ENCODE results near the gene TUBA4B.

TUBA4B gene

DNA sequence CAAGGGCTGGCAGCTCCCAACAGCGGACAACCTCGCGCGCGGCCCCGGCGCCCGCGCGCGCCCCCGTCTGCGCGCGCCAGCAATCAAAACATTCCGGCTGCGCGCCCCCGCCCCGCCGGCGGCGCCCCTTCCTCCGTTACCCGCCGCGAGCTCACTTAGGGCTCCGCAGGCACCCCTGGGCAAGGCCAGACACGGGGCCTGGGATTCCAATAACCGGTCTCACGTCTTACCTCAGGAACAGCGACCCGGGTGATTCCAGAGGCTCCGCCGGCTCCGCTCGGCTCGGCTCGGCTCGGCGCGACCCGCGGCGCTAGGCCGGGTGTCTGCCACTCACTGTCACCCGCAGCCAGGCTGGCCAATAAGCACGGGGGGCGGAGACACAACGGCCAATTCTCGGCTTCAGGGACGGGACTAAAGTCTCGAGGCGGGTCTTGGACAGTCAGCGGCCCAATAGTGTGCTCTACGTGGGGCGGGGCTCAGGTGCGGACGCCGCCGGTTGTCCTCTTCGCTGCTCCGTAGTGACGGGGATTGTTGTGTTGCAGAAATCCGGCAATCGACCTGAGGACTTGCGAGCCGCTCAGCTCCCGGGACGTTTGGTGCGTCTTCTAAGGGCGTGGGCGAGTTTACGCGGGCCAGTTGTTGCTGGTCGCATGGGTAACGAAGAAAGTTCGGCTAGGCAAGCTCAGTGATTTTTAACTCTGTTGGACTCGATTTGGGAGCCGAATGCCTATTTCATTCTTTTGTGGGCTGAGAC lies 23.6 kb upstream of the TUBA4B start, which contains the start of the genes ANKZF1 and ATG9A:
Gene ANKZF1, plus strand, starts transcription at position 502 of the 754 bp plus-strand sequence. CDS start 452 bp downstream, outside the sequence.
Gene ATG9A, minus strand, starts transcription at position 332 of the 754 bp plus-strand sequence. CDS start 1,612 bp downstream, outside the sequence.
- TF ChIP-seq, protein P1, sequence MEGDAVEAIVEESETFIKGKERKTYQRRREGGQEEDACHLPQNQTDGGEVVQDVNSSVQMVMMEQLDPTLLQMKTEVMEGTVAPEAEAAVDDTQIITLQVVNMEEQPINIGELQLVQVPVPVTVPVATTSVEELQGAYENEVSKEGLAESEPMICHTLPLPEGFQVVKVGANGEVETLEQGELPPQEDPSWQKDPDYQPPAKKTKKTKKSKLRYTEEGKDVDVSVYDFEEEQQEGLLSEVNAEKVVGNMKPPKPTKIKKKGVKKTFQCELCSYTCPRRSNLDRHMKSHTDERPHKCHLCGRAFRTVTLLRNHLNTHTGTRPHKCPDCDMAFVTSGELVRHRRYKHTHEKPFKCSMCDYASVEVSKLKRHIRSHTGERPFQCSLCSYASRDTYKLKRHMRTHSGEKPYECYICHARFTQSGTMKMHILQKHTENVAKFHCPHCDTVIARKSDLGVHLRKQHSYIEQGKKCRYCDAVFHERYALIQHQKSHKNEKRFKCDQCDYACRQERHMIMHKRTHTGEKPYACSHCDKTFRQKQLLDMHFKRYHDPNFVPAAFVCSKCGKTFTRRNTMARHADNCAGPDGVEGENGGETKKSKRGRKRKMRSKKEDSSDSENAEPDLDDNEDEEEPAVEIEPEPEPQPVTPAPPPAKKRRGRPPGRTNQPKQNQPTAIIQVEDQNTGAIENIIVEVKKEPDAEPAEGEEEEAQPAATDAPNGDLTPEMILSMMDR (IDR thresholded peaks at IDR 0.05) = no peak
- TF ChIP-seq ZFX (IDR thresholded peaks at IDR 0.05; ENCODE audit: borderline replicate concordance) = no peak
- peak within 1 kb of the TSS; percentile 95 for H3K27ac ChIP-seq

DNA sequence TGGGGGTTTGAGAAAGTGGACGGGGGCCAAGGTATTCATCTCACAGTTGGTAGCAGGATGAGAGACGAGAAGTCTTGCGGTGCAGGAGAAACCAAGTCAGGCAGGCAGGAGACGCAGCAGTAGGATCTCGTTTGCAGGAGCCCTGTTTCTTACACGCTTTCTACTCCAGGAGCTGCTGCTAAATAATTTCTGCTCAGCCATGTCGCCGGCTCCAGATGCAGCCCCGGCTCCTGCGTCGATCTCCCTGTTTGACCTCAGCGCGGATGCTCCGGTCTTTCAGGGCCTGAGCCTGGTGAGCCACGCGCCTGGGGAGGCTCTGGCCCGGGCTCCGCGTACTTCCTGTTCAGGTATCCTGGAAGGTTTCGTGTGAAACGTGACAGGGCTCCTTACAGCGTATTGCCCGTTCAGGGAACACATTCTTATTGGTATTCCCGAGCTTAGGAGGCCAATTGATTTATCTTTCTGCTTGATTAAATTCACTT lies 22.9 kb upstream of the TUBA4B start:
- TF ChIP-seq, protein P1 (IDR thresholded peaks at IDR 0.05) = no peak
- TF ChIP-seq ZFX (IDR thresholded peaks at IDR 0.05; ENCODE audit: borderline replicate concordance) = no peak
- H3K27ac ChIP-seq = peak overlapping the region; percentile 95

DNA sequence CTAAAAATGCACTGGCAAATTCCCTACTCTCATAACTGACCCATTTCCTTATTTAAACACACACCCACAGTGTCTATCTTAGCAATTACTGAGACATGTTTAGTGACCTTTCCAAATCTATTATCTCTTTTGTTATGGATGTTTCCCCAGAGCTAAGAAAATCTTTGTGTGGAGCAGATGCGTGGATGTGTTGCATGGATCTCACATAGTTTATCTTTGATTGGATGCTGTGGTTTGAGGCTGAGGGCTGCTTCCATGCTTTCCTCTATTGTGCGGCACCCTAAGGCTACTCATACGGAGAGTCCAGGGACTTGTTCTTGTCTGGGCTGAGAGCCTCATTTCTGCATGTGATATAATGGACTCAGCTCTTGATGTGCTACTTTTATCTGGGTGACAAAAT lies 18.7 kb upstream of the TUBA4B start:
- TF ChIP-seq, protein P1 (IDR thresholded peaks at IDR 0.05) = no peak
- TF ChIP-seq ZFX (IDR thresholded peaks at IDR 0.05; ENCODE audit: borderline replicate concordance) = no peak
- no peak overlapping the region for H3K27ac ChIP-seq

DNA sequence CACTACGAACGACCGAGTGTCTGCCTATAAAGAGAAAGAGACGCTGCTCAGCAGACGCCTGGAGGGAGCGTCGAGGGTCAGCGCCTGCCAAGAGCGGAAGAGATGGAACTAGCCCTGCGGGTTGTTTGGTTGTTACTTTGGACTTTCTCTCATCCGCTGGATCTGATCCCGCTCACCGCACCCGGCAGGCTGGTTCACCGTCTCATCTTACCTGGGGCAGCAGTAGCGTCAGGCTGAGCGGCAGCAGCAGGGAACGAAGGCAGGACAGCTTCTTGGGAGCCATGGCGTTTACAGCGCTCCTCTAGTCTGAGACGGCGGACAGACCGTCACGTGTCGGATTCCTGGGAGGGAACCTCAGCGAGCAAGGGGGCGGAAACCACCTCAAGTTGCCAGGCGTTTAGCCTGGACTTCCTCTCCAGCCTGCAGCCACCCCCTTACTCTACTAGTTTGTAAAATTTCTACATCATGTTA lies 9.7 kb upstream of the TUBA4B start:
- peak overlapping the region; percentile 88 for H3K27ac ChIP-seq

DNA sequence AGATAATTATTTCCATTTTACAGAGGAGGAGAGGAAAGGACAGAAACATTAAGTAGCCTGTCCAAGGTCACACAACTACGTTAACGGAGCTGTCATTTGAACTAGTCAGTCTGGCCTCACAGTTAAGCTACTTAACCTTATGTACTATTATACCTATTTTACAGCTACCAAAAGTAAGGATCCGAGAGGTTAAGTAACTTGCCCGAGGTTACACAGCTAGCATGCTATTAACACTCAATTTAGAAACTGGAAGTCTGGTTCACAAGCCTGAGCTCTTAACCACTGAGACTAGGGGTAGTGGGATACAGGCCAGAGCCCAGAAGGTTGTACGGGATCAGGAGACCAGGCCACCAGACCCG lies 8.3 kb upstream of the TUBA4B start:
- peak overlapping the region; percentile 88 for H3K27ac ChIP-seq
- no peak for TF ChIP-seq ZFX (IDR thresholded peaks at IDR 0.05; ENCODE audit: borderline replicate concordance)
- TF ChIP-seq, protein P1 (IDR thresholded peaks at IDR 0.05) = no peak

More for the DNA sequence above, 9.7 kb upstream of the TUBA4B start:
- TF ChIP-seq, protein P1 (IDR thresholded peaks at IDR 0.05) = no peak
- no peak for TF ChIP-seq ZFX (IDR thresholded peaks at IDR 0.05; ENCODE audit: borderline replicate concordance)

DNA sequence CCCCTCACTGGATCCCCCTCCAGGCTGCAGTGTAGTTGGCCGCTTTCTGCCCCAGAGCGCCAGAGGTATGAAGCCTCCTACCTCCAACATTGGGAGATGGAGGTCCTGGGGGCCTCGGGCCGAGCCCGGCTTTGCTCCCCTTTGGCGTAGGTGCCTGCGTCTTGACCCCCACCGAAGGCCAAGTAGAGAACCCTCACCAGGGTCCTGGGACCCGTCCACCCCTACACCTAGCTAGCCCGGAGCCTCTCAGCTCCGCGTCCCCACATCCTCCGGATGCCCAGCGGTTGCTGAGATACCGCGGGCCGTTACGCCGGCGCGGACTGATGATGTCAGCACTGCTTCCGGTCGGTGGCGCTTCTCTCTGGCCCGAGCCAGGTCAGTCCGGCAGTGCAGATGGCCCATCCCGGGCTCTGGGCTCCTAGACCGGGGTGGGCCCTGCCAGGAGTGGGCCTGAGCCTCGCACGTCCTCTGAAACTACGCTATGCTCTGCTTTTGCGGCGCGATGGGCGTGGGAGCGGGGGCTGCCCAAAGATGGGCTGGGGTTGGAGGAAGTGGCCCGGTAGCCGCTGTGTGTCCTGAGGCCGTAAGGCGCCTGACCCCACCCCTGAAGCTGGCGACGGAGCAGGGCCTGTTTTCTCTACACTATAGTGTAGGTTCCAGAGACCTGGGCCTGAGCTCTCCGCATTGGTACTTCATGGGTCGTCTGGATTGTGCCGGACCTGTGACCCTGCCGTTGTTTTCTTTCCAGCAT lies 7.7 kb upstream of the TUBA4B start, which contains the start of the genes GLB1L and STK16:
Gene GLB1L, minus strand, starts transcription at position 297 of the 751 bp plus-strand sequence. CDS start 1,871 bp downstream, outside the sequence.
Gene STK16, plus strand, starts transcription at position 332 of the 751 bp plus-strand sequence. CDS start 521 bp downstream, outside the sequence.
- TF ChIP-seq ZFX (IDR thresholded peaks at IDR 0.05; ENCODE audit: borderline replicate concordance) = no peak
- TF ChIP-seq, protein P1 (IDR thresholded peaks at IDR 0.05) = no peak
- peak within 1 kb of the TSS; percentile 88 for H3K27ac ChIP-seq

All from 22Rv1 (cell line).